Brain microvascular endothelial cell (primary cell): ENCODE results near the gene KRTAP1-3.

Experiments
- DNase-seq: peaks from one replicate; pipeline ENCODE4 v3.0.0-alpha.2; 2020
- H3K27ac ChIP-seq: fragments of 250-450 bp; sonication (Bioruptor Pico); 2 replicates; pipeline ENCODE4 v1.5.1; 2020; ENCODE audit warnings: mild to moderate bottlenecking, moderate library complexity
- H3K27me3 ChIP-seq: fragments of 250-450 bp; sonication (Bioruptor Pico); replicated peaks from 2 replicates; pipeline ENCODE4 v1.5.1; 2020; ENCODE audit warnings: mild to moderate bottlenecking
- H3K36me3 ChIP-seq: fragments of 250-450 bp; sonication (Bioruptor Pico); replicated peaks from 2 replicates; pipeline ENCODE4 v1.5.1; 2020; ENCODE audit warnings: mild to moderate bottlenecking
- H3K4me3 ChIP-seq: 2 replicates; pipeline ENCODE4 v1.5.1; 2011; ENCODE audit warnings: low read depth, mild to moderate bottlenecking, control low read depth, low read length, moderate library complexity
- CTCF ChIP-seq: IDR thresholded peaks from 2 replicates; pipeline ENCODE4 v1.5.1; 2011; ENCODE audit warnings: low read depth, mild to moderate bottlenecking, moderate library complexity, low read length, control low read depth, inconsistent platforms; ENCODE audit errors: missing control alignments
- in situ Hi-C: cut with HindIII; loops from 2 replicates; pipeline ENCODE4 v1.10.0; 2017; ENCODE audit warnings: low sequenced_read_pairs, low pct_ligation_motif_present

The KRTAP1-3 gene

GRCh38 chr17:41037853-41038350, 3.2 kb upstream of the KRTAP1-3 start:
- in situ Hi-C loops: no loop called here
- no peak for DNase-seq
- TF ChIP-seq CTCF: no peak
- Histone ChIP-seq H3K27me3 (no peaks in the 10 kb centered on the region), H3K4me3 (no peak overlapping the region), H3K36me3 (no peaks in the 10 kb centered on the region), H3K27ac (no peak overlapping the region)

DNA sequence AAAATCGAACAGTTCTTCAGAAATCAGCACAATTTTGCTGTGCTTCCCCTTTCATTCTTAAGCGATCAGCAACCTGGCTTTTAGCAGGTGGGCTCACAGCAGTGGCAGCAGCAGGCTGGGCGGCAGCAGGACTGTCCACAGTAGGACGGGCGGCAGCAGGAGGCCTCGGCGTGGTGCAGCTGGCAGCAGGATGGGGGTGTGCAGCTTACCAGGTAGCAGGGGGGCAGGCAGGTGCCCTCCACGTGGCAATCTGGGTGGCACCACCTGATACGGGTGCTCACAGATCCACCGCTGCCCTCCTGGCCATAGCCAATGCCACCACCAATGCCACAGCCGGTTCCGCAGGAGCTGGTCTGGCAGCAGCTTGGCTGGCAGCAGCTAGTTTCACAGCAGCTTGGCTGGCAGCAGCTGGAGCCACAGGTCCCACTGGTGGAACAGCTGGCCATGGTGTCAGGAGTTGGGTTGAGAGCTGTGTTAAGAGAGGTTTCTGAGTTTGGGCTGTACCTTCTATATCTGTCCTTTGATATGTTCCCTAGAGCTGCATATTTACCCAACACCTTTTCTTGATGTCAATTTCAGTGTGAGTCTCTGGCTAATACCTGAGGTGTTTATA, 4.9 kb downstream of the KRTAP1-3 start, which contains the start of gene KRTAP1-4:
TSS of gene KRTAP1-4 (minus strand) at position 563 of the 613 bp plus-strand sequence. CDS start at position 446, 117 bp downstream.
- no peak for DNase-seq
- in situ Hi-C loops: no loop called here
- H3K4me3 ChIP-seq: no peak within 1 kb of the TSS
- H3K27ac ChIP-seq: no peak within 1 kb of the TSS
- no peak for TF ChIP-seq CTCF
- H3K36me3 ChIP-seq: no peaks in the 10 kb centered on the region
- no peaks in the 10 kb centered on the region for H3K27me3 ChIP-seq

DNA sequence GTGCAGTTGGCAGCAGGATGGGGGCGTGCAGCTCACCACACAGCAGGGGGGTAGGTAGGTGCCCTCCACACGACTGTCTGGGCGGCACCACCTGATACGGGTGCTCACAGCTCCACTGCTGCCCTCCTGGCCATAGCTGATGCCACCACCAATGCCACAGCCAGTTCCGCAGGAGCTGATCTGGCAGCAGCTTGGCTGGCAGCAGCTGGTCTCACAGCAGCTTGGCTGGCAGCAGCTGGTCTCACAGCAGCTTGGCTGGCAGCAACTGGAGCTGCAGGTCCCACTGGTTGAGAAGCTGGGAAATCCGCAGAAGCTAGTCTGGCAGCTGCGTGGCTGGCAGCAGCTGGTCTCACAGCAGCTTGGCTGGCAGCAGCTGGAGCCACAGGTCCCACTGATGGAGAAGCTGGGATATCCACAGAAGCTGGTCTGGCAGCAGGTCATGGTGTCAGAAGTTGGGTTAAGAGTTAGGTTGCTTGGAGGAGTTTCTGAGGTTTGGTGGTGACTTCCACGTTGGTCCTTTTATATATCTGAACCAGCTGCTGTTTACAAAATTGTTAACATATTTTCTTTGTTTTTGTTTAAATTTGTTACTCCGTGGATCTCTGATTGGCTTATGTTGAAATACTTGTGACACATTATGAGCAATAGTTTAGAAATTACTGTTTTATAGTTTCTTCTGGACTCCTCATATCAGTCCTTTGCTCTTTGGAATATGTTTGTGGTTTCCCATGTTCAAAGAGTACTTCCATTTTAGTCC, 7.8 kb downstream of the KRTAP1-3 start, which contains the start of gene KRTAP1-5:
TSS of gene KRTAP1-5 (minus strand) at position 494 of the 757 bp plus-strand sequence. CDS start at position 441, 53 bp downstream.
- peak; percentile 10 for DNase-seq
- Histone ChIP-seq H3K36me3 (no peaks in the 10 kb centered on the region), H3K4me3 (no peak within 1 kb of the TSS), H3K27me3 (no peaks in the 10 kb centered on the region), H3K27ac (no peak within 1 kb of the TSS)
- in situ Hi-C loops: no loop called here
- no peak for TF ChIP-seq CTCF

- Histone ChIP-seq H3K36me3 (no peaks in the 10 kb centered on the region), H3K4me3 (no peak overlapping the region), H3K27ac (no peak overlapping the region), H3K27me3 (no peaks in the 10 kb centered on the region)
- in situ Hi-C loops: no loop called here
- TF ChIP-seq CTCF: no peak
- DNase-seq: peak; percentile 7
These were observed 10.0 kb downstream of the KRTAP1-3 start for GRCh38 chr17:41024697-41025096.

GRCh38 chr17:41020336-41020735, 14.3 kb downstream of the KRTAP1-3 start:
- in situ Hi-C loops: no loop called here
- no peaks in the 10 kb centered on the region for H3K27me3 ChIP-seq
- TF ChIP-seq CTCF: no peak
- H3K27ac ChIP-seq: no peak overlapping the region
- no peak overlapping the region for H3K4me3 ChIP-seq
- no peak for DNase-seq
- no peaks in the 10 kb centered on the region for H3K36me3 ChIP-seq
